ENCODE data around the gene PHKG1. TPM values are rescaled to one million over a fixed set of nuclear protein-coding genes. Genes with fewer than 3 reads are reported as not detected.

The PHKG1 gene
- total and polyA plus RNA-seq, 2 of the 8 experiments (the other 6 are each of a cell fraction or from before 2014, with no cell fraction given), result 0.03 to 0.61 TPM

GRCh38 chr7:56040730-56041129 lies 52.0 kb downstream of the PHKG1 start (continued):
- no peak for TF ChIP-seq CHD7 (IDR thresholded peaks at IDR 0.05; ENCODE audit: insufficient replicate concordance, low read length)
- TF ChIP-seq BCL11A (IDR thresholded peaks at IDR 0.05; ENCODE audit: low read depth in 2 of 2, low read length in 2 of 2), result no peak
- TF ChIP-seq SIN3A (conservative IDR thresholded peaks at IDR 0.05 in 1 of 2, IDR thresholded peaks at IDR 0.05 in 1 of 2; ENCODE audit: low read depth in 1 of 2, low read length in 2 of 2), result no peak
- TF ChIP-seq SIX5 (IDR thresholded peaks at IDR 0.05; ENCODE audit: low read depth, low read length), result no peak
- no peak for TF ChIP-seq PHF8 (conservative IDR thresholded peaks at IDR 0.05; ENCODE audit: low read depth, low read length)
- TF ChIP-seq ASH2L (IDR thresholded peaks at IDR 0.05; ENCODE audit: low read length), result no peak
- no peak for TF ChIP-seq CBX5 (IDR thresholded peaks at IDR 0.05; ENCODE audit: low read depth, low read length)
- no peak for TF ChIP-seq CEBPB (IDR thresholded peaks at IDR 0.05; ENCODE audit: low read depth, low read length)

Data from H1 (cell line).